ENCODE data around the gene TMIE.
"Not testable (repeated sequence)": the region's sequence is repeated elsewhere in the genome, so short reads cannot be mapped to it uniquely, and the experiment has no call there.

TMIE gene

DNA sequence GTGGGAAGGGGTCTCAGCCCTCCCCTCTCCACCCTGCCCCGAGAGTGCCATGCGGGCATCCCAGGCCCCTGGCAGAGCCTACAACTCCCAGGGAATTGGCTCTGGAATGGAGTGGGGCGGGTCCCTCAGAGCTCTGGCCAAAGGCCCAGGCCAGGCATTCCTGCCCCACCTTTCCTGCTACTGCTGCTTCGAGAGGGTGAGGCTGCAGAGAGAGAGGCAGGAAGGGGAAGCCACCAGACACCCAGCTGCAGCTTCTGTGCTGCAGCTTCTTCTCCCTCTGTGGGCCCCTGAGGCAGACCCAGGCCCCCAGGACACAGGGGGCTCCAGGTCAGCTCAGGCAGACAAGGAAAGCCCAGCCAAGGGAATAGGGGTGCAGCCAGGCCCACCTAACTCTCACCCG is 10.4 kb upstream of the TMIE start:
- no peak for DNase-seq

DNA sequence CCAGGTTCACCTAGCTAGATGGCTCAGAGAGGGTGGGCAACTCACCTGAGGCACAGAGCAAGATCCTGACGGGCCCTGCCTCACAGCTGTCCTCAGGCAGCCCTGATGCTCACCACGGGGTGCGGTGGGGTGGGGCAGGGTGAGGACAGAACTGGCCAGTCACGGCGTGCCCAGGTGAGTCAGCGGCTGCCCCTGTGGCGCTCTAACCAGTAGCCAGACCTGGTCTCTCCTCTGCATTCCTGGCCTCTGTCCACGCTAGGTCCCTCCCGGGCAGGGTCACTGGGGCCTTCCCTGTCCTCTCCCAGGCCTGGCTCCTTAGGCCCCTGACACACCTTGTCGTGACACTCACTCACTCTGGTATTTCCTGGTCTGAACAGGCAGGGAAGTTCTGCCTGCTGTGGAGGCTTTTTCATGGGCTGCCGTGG is 8.6 kb upstream of the TMIE start:
- no peak for DNase-seq

DNA sequence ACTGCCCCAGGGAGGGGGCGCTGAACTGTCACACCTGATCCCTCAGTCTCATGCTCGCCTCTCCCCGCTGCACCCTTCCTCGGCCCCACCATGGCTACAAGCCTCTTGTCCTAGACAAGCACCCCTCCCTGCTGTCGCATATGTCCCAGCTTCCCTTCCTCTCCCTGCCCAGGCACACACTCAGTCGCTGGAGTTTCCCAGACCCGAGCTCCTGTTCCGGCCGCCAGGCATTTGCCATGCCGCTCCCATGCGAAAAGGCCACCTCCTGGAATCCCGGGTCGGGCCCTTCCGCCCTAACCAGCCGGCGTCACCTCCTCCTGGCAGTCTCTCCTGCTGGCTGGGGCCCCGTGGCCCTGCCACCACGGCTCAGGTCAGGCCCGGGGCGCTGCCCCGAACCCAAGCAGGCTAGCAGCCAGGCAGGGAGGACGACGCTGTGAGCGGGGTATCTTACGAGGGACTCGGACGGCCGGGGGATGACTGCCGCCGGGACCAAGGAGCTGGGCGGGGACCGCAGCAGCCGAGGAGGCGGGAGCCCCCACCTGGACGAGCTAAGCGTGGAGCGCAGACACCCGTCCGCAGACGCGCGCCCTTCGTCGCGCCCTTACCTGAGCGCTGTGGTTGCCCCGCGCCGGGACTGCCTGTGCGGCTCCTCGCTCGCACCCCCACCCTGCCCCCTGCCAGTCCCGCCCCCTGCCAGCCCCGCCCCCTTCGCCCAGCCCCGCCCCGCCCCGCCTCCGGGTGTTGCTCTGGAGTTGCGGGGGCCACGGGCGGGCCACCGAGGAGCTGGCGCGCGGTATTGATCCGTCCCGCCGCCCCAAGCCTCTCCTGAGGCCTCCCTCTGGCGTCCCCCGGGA is 7.9 kb upstream of the TMIE start, which contains the start of gene ALS2CL:
Gene ALS2CL, minus strand, starts transcription at position 642 of the 854 bp plus-strand sequence. CDS start 4,239 bp downstream, outside the sequence.
- peak; percentile 69 for DNase-seq

DNA sequence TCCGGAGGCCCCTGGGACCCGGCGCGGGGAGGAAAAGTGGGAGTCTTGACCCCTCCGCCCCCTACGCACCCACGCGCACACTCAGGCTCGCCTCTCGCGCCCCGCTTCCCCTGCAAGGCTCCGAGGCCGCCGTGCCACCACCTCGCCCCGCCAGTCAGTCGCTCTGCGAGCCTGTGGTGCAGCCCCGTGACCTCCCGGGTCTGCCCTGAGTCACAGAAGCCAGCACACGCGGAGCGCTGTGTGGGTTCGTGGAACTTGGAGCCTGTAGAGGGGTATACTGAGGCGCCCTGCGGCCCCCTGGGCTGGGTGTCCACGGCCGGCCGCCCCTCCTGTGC is 7.3 kb upstream of the TMIE start:
- no peak for DNase-seq

DNA sequence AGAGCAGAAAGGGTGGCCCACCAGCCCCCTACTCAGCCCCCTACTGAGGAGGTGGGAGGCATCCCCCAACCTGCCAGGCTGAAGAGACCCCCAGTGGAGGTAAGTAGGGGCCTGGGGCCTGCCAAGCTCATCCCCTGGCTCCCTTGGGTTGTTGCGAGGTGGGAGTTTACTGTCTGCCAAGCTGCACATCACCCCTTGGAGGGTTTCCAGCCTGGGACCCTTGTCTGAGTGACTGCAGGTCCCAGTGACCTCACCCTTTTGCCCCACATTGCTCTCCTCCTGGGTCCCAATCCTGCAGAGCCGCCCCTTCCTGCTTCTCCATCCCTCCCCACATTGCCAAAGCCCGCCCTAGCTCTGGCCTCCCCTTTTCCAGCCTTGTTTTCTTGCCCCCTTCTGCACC is 6.7 kb upstream of the TMIE start:
- no peak for DNase-seq

DNA sequence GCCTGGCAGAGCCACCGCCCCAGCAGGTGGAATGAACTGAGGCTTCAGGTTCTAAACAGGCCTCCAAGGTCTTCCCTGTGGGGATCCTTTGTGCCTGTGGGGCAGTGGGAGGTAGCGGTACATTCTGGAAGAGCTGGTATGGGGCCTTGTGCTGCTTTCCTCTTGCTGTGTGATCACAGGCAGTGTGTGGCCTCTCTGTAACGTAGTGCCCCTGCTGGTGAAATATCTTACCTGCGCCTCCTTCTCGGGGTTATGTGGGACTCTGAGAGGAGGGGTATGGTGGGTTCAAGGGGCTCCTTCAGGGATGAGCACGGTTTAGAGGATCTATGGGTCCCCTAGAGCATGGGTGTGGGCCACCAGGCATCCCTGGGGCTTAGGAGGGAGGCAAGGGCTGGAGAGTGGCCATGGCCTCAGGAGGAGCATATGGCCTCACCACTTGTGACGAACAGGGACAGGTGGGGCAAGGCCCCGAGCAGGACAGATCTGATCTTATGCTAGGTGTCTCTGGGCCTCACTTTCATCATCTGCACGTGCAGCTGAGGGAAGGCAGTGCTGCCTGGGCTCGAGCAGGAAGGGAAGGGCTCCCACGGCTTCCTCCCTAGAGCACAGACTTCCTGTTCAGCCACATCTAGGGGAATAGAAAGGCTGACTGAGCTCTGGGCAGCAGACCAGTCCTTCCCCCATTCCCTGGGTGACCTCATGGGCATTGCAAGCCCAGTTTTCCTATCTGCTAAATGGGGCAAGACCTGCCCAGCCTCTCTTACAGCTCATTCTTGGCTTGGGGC is 5.8 kb upstream of the TMIE start:
- DNase-seq = peak; percentile 11

DNA sequence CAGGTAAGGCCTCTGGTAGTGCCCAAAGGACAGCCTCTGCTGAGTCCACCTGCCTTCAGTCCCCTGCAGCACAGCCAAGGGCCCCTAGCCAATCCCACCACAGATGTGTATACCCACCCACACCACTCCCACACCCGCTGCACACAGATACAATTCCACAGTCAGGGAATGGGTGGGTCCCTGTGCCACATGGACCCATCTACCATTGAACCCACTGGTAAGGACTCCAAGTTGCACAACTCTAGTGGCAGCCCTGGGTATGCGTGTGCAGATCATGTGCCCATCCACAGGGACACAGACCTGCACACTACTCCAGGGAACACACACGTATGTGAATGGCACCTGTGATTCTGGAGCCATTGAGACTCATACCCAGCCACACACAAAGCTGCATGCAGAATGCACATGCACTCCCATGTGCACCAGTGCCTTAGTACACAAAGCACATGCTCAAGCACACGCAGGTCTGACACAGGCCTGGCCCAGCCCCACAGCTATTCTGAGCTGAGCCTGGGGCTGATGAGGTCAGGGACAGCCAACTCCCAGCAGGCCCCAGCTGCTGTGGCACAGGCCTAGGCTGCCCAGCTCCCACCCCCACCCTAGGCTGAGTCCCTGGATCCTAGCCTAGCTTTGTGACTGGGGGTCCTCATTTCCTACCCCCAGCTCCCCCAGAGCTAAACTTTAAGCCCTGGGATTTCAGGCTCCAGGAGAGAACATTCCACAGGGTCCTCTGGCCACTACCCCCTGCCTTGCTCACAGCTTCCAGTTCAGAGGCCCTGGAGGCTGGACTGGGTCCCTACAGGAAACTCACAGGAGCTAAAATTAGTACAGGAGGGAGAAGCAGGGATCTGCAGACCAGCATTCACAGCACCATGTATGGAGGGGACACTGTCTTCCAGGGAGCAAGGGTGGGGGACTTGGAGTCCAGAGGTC is 5.0 kb upstream of the TMIE start:
- DNase-seq = no peak

DNA sequence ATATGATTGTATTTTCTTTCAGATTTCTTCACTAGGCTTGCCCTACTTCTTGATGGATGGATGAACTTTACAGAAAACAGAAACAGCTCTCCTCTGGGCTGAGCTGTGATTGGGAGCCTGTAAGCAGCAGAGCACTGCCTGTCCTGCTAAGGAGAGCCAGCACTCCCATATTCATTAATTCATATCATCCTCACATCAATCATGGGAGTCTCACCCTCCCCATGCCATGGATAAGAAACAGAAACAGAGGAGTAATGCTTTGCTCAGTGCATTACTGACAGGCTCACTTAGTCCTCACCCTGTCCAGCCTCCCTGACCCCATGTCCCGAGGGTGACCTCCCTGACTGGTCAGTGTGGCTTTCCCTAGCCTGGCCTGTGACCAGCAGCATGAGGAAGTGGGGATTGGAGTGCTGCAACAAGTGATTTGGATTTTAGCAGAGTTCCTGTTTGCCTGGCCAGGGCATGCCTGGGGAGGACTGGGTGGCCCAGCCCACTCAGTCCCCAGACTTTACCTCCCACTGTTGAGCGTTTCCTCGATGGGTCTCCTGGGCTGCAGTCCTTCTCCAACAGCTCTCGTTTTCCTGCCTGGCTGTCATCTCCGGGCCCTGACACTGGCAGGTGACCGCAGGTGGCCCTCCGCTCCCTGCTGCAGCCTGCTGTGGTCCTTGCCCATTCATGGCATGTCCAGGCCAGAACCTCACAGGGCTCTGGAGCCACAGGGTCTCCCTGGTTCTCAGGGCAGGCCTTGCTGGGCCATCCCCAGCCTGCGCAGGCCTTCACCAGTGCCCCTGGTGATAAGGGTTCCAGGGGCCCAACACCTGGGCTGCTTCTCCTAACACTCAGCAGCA is 1.3 kb upstream of the TMIE start:
- DNase-seq = no peak

DNA sequence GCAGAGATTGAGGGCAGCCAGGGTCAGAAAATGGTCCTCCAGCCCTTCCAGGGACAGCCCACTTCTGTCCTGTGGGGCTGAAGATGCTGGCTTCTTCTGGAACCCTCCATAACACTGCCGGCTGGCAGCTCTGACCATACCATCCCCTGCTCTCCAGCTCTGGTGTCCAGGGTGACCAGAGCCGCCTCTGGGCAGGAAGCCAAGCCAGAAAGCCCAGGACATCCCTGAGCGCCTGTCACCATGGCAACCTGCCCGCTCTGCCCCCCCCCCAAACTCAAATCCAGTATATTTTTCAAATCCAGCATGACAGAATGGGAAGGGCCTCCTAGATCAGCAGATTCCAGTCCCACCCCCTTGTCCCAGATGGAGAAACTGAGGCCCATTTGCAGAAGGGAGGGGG is 420 bp upstream of the TMIE start:
- no peak for DNase-seq

DNA sequence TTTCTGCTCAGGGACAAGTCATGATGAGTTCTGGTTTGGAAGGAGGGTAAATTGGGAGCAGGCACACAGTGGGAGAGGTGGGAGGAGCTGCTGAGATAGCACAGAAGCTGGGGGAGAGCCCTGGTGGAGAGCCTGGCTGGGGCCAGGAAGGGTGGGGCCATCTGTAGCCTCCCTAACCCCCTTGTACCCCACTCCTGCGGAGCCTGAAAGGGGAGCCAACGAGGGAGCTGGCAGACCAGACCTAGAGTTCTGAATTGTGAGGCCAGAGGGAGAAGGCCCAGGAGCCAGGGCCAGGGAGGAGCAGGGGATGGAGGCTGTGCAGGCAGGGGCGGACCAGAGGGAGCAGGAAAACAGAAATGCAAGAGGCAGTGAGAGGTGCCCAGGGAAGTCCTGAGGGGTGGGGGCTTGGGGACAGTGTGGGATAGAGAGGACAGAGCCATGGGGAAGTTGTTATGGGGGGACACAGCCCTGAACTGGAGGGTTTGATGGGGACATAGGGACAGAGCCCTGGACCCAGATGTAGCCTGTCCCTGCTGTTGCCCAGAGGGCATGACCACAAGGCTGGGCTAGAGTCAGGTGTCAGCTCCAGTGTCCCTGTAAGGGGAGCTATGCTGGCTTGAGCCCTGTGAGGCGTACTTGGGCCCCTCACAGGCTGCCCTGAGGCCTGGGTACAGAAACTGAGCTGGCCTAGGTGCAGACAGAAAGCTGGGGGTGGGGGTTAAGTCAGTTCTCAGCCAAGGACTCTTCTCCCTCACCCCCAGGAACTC is 1.2 kb downstream of the TMIE start:
- DNase-seq = no peak

DNA sequence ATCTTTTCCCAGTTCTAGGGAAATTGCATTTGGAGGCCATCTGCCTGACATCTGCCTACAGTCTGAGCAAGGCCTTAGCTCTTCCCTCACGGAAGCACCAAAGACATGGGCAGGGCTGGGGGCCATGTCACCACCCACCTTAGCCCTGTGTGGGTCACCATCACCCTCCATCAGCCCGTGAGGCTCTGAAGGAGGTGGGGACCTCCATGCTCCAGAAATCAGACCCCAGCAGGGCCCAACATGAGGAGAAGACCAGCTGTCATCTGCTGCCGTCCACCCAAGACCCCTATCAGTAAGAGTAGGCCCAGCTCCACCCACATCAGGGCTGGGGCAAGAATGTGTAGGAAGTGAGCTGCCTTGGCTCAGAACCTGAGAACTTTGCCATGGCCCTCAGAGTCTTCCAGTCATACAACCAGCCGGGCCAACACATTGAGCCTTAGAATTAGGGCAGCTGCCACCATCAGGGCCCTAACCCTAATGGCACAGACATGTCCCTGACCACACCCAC is 1.9 kb downstream of the TMIE start:
- no peak for DNase-seq

DNA sequence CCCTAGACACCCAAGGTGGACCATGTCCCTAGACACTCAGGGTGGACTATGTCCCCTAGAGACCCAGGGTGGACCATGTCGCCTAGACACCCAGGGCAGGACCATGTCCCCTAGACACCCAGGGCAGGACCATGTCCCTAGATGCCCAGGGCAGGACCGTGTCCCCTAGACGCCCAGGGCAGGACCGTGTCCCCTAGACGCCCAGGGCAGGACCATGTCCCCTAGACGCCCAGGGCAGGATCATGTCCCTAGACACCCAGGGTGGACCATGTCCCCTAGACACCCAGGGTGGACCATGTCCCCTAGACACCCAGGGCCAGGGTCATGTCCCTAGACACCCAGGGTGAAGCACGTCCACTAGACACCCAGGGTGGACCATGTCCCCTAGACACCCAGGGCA is 3.2 kb downstream of the TMIE start:
- DNase-seq = not testable (repeated sequence)

DNA sequence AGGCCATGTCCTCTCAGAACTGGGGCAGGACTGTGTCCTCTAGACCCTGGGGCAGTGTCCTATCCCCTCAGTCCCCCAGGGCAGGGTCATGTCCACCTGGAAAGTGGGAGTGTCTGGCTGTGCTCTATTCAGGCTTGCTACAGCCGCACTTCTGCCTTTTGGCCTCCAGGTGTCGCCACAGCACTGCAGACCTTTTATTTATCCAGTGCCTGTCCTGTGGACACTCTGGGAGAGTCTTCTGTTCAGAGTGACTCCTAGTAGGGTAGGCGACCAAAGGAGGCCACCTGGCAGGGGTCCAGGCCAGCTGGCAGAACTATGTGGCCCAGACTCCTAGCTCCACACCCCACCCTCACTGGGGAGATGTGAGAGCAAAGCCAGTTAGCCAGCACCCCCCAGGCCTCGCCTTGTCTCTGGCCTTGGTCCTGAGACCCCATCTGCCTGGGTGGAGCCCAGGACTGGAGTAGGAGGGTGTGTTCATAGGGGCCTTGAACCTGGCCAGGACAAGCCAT is 3.9 kb downstream of the TMIE start:
- peak; percentile 45 for DNase-seq

DNA sequence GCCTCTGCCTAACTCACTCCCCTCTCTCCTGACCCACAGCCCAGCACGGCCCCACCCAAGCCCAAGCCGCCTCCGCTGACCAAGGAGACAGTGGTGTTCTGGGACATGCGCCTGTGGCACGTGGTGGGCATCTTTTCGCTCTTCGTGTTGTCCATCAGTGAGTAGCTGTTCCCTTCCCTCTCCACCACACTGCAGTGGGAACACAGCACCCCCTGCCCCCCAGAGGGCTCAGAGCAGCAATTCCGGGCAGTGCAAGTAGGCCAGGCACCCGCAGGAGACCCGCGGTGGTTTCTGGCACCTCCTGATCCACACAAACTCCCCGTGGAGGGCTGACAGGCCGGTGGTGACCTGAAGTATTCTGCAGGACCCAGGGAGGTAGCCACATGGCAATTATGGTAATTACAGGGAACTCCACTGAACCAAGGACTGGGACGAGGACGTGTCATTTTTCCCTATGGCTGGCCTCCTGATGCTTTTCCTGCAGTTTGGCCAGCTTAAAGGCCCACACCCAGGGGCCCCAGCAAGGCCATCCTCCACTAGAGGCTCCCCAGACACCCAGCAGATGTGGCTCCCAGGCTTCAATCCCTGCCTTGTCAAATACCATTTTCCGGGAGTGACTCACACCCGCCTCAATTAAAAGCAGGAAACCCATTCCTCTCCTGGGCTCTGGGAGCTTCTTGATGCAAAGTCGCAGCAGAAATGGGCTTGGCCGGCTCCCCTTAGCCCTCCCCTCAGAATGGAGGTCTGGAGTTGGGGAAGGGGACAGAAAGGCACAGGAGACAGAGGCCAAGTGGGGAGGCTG is 4.8 kb downstream of the TMIE start:
- DNase-seq = no peak

DNA sequence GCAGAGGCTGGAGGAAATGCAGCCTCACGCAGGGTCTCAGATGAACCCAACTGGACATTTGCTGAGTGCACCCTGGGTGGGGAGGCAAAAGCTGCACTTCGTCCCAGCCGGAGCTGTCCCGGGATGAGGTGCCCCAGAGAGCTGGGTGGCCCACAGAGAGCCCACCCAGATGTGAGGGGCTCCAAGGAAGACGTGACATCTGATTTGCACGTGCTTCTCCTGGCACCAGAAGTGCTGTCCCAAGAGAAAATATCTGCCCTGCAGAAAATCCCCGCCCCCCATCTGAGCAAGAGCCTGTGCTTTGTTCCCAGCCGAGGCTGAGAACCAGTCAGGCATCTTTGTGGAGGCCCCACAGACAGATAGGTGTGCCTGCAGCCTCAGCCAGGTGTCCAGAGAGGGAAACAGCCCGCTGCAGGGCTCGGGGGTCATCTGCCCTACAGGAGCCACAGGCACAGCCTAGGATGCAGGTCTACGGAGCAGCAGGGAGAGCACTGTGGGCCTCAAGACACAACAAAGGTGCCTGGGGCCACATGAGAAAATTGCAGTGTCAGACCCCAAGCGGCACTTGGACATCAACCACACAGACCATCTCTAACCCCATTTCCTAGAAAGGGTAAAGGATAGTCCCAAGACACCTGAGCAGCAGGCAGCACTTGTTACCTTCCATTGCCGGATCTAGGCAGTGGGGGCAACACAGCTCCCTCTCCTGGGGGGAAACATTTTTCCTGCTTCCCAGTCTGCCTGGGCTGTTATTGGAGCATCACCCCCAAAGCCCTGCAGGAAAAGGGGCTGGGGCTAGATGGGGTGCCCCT is 5.8 kb downstream of the TMIE start:
- DNase-seq = no peak

DNA sequence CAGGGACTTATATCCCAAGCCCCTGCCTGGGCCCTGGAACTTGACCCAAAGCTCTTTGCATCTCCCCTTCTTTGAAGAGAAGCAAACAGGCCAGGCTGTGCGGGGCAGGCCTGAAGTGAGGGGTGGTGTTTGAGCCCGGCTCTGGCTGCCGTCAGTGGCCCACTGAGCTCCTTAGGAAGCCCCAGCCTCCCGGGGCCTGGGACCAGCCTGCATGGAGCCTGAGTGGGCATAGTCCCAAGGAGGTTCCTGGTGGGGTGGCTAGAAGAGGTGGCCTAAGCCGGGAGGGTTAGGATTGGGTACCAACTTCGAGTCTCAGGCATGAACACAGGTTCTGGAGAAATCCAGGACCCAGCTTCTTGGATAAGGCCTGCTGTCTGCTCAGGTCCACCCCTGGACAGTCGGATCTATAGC is 6.4 kb downstream of the TMIE start:
- no peak for DNase-seq

DNA sequence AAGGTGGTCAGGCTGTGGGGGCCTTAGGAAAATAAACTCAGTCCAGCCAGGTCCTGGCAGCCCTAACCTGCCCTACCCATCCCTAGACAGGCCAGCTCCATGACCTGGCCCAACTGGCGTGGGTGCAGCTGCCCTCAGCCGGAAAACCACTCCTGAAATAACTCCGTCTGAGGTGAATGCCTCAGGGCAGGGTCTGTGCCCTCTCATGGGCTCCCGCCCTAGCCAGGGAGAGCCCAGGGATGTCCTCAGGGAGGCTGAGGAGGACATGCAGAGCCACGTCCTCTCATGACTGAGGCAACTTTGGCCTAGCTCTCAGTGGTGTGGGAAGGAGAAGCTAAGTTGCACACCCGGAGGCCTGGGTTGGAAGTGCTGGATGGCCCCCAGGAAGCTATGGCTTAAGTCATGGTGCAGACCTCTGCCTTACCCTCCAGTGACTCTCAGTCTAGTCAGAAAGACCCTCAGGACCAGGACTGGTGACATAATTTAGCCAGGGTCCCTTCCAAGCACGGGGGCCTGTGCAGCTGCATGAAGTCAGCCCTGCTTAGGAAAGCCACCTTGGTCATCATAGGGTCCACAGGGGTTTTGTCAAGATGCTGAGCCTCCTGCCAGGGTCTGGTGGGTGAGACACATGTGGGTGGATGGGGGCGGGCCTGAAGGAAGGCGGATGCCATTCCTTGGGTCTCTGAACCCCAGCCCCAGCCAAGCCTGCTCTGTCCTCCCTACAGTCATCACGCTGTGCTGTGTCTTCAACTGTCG is 7.4 kb downstream of the TMIE start:
- no peak for DNase-seq

DNA sequence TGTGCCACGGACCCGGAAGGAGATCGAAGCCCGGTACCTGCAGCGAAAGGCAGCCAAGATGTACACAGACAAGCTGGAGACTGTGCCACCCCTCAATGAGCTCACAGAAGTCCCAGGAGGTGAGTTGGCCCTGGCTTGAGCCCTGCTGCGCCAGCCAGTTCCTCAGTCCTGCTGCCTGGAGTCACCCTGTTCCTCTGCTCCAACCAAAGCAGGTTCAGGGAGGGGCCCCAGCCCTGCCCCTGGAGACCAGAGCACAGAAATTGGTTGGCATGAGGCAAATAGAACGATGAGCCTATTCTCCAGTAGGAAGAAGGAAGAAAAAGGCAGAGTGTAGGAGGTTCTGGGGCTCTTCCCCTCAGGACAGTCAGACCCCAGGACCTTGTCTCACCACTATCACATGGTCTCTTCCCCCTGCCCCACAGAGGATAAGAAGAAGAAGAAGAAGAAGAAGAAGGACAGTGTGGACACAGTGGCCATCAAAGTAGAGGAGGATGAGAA is 8.0 kb downstream of the TMIE start:
- no peak for DNase-seq
